NCI-H2029 treated with DMSO at 0.1 percent for 48 hours (cell line): ENCODE measurements around the gene ABHD17A.
"Not testable (repeated sequence)": the region's sequence is repeated elsewhere in the genome, so short reads cannot be mapped to it uniquely, and the experiment has no call there.

Source experiments
- DNase-seq: peaks from one replicate; lab custom pipeline; 2025; lab: John Stamatoyannopoulos, UW

ABHD17A gene

DNA sequence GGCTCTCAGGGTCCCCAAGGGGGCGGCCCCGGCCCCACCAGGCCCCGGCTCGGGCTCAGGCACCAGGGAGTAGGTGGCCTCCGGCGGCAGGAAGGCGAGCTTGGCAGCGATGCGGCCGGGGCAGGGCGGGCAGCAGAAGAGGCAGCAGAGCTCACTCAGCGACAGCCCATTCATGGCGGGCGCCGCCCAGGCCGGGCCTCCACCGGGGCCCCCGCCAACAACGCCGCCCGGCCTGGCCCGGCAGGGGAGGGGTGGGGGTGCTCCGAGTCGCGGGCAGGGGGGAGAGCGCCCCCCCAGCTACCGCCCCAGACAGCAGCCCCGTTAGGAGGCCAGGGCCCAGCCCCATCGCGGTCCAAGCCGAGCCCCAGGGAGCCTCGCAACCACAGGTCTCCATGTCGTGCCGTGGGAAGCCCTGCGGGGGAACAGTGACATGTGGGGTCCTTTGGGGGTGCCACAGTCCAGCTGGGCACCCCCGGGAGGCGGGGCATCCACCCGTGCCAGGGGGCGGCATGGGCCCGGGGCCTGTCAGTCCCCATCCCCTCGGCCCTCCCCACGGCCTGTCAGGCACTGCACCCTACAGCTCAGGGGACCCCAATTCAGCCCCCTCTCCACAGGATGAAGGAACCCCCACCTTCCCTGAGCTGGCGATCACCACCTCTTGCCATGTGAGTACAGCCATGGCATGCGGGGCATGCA, 3.8 kb downstream of the ABHD17A start:
- DNase-seq, result not testable (repeated sequence)

DNA sequence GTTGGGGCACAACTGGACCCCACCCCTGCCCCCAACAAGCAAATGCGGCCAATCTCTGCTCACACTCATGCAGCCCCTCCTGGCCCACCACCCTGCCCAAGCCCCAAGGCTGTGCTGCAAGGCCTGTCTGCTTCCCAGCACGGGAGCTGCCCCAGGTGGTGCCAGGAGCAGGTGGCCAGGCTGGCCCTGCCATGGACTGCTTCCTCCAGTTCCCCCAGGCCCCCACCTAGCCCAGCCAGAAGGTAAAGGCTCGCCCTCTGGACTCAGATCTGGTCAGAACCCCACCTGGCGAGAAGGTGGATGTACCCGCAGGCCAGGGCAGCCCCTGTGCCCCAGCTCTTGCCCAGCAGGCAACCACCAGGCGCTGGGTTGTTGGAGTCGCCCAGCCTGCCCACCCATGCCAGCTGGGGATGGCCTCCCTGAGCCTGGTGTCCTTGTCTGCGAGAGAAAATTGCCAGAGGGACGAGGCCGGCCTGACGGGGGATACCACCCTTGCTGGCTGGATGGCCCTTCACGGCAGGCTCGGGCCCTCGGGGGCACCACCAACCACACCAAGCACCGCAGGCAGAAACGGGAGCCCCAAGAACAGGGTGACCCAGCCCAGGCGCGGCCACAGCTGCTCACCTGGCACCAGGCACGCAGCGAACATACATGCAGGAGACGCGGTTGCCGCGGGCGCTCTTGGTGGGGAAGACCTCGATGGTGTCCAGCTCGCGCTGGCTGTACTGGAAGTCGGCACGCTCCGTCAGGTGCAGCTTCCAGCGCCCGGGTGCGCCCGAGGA, 4.5 kb downstream of the ABHD17A start:
- no peak for DNase-seq

DNA sequence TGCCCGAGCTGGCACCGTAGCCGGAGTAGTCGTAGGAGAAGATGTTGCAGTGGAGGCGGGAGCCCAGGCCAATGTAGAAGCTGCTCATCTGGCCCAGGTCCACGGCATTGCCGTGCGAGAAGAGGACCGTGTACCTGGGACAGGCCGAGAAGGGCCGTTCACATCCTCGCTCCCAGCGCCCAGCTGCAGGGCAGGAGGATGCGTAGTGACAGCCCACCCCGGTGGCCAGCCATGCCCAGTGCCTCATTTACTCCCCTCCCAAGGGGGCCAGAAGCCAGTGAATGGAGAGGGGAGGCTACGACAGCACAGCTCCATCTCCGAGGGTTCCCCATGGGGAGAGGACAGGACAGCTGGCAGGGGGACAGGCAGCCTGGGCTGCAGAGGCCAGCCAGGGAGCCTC, 5.3 kb downstream of the ABHD17A start:
- not testable (repeated sequence) for DNase-seq

DNA sequence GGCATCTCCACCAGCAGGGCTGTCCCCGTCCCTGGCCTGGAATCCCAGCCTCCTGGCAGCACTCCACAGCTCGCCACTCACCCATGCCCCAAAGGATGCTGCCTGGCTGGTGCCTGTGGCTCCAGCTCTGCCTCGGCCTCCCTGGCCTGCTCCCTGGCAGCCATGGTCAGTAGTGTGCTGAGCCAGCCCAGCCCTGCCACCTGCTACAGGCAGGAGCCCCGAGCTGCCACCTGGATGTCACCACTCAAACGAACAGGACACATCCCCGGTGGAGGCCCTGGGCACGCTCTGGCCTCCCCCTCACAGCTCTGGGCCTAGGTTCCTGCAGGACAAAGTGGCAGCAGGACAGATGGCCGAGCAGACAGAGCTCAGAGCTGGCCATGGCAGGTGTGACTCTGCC, 6.7 kb downstream of the ABHD17A start:
- DNase-seq, result not testable (repeated sequence)

DNA sequence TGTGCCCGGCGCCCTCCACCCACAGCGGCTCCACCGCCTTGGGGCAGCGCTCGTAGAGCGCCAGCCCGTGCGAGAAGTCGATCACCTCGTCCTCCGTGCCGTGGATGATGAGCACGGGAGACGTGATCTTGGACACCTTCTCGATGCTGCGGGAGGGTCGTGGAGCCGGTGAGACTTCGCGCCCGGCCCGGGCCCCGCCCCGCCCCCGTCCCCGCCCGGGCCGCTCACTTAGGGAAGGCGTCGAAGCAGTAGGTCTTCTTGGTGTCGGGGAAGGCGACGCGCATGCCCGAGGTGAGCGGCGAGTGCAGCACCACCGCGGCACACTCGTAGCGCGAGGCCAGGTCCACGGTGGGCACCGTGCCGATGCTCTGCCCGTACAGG, 8.0 kb downstream of the ABHD17A start:
- not testable (repeated sequence) for DNase-seq

DNA sequence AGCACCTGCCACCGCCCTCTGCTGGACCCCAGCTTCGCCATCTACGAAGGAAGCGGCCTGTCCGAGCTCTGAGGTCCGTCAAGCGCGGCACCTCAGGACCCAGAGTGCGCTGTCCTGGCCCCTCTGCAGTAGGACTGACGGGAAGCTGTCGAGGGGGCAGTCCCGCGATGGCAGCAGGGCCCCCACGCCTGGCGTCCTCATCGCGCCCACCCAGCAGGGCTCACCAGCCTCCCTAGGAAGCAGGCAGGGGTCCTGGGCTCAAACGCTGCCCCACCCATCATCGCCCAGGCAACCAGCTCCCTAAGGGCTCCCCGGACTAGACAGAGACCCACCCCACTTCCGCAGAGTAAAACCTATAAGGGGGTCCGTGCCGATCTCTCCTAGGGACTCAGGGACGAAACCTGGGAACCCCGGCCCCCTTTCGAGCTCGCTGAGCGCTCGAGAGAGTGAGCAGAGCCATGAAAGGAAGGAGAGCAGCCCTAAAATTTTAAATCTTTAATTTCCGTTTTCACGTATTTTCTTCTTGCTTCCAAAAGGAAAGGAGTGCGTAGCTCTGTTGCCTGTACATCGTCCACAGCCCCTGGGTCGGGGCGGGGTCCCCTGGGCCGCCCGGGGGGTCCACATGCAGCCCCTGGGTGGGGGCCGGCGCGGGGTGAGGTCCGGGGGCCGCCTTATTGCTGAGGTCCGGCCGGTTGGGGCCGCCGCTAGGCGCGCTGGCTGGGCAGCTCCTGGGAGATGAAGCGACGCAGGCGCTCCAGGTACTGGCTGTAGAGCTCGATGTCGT, 8.6 kb downstream of the ABHD17A start:
- not testable (repeated sequence) for DNase-seq

DNA sequence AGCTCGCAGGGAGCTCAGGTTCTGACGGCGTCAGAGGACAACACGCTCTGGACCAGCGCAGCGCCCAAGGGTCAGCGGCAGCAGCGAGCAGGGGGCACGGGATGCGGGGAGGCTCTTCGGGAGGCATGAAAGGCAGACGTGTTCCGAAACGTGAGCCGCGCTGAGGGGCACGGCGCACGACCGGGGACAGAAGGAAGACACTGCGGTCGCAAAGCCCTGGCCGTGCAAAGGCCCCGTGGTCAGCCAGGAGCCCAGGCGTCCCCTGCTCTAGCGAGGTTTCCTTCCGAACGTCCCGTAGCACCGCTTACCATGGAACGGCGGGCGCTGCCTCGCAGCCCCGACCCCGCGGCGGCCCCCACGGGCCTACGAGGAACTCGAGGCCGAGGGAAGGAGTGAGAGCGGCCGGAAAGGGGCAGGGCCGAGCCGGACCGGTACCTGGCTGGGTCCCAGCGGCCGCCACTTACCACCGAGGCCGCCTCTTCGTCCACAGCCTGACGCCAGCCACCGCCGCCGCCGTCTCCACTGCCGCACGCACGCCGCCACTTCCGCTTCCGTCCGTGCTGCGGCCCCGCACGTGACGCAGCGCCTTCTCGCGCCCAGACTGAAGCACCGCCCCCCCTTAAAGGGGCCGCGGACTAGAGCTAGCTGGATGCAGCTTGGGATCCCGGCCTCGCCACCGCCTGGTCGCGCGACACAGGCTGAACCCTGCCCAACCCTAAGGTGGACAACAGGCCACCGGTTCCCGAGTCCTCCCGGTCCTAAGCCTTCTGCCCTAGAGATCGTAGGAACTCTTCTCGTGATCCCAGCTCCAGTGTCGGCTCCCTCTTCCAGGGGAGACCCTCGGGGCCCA, 9.4 kb downstream of the ABHD17A start:
- DNase-seq, result peak; percentile 47

DNA sequence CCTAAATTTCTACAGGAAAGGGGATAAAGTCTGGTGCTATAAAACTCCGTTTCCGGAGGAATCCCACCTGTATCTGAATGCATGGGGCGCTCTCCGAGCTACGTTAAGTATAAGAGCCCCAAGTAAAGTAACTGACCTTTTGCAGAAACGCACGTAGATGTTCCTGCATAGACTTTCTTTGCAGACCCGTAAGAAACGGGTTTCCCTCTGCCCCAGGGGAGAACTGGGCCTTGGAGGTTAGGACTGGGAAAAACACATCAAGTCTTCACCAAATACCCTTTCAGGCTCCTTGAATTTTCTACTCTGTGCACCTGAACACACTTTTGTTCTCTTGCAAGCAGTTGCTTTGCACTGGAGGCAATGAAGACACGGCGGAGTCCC, 10.0 kb downstream of the ABHD17A start:
- not testable (repeated sequence) for DNase-seq

DNA sequence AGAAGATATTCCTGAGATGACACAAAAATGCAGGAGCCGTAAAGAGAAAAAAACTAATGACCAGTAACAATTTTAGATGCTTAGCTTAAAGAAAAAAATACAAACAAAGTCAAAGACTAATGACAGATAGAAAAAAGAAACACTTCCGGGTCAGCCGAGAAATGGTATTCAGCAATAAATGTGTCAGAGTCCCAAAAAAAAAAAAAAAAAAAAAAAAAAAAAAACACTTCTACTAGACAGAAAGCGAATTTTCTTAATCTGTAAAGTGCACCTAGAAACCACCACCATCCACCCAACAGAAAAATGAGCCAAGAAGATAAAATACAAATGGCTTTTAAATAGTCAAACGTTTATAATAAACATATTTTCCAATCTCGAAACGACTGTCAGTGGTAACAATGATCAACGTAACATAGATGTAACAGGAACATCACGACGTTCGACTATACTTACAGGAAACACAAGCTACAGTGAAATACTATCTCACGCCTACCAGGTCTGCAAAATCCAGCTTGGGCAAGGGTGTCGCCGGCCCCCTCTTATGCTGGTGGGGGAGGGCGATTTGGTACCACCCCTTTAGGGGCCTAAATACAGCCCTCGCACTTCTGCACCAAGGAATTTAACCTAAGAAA, 10.6 kb downstream of the ABHD17A start:
- peak; percentile 55 for DNase-seq

DNA sequence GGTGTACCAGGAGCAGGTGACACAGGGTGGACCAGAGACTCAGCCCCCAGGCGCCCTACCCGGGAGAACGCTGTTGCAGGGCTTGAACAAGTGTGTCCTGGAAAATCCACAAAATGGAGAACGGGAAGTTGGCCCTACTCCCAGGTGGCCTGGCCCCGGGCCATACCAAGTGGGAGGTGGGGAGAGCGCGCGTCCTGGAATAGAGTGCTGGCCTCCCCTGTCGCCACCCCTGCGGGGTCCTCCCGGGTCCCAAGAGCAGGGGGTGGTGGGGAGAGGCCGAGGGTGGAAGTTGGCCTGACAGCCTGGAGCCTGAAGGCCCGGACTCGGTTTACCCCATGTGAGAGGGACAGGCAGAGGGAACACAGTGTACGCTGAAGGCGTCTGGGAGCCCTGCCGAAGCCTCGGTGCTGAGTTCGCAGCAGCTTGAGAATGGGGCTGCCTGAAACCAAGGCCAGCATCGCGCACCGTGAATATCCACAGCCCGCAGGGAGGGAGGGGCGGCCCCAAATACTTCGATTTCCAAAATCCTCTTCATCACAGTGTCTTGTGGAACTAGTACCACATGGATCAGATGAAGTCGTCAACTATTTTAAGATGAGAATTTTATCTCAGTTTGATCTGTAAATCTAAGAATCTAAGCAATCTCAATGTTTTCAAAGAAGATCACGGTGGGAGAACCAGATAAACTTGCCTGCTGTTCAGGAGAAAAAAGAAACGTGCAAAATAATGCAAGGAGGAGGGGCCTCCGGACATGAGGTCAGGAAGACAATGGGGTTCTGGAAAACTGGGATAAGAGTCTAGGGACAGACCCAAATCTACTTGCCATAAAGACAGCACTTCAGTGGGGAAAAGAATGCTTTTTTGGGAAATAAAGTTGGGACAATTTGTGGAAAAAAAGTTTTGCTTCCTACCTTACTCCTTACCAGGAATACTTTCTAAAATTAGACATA, 11.5 kb downstream of the ABHD17A start:
- peak; percentile 46 for DNase-seq

DNA sequence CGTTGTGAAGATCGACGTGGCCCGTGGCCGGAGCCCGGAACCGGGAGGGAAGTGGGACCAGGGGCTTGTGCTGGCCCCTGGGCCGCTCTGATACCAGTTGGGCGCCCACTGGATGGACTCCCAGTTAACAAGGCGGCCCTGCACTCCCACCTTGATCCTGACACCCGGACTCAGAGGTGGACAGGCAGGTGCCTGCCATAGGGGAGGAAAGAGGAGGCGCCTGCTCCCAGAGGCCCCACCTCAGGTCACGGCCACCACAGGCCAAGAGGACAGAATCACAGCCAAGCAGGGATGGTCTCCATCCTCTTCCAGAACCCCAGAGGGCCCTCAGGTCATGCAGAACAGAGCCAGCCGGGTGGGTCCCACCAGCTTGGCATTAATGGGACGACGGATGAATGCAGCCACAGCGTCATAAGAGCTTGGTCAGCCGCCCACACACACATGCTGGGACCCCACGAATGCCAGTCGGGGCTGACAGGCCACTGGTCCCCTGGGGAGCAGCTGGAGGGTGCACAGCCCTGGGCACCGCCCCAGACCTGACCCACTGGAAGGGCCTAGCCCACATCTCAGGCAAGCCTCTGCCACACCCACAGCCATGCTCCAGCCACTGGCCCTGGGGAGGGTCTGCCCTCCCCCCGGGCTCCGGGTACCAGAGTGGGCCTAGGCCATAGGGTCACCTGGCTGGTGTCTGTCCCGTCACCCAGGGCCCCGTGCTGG, 12.3 kb downstream of the ABHD17A start:
- DNase-seq, result no peak

DNA sequence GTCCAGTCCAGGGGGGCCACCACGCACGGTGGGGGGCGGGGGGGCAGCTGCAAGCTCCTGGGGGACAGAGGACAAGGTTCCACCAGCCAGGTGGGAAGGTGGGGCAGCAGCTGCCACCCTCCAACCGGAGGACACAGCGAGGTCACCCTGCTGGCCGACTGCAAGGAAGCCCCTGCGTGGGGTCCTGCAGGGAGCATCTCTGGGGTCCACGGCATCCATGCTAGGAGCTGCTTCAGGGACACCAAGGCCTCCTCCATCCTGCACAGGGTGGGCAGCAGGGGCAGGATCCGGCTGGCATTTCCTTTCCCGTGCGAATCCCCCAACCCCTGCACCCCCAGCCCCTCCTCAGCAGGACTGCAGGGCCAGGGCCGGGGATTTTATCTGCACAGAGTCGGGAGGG, 13.7 kb downstream of the ABHD17A start:
- DNase-seq, result no peak

DNA sequence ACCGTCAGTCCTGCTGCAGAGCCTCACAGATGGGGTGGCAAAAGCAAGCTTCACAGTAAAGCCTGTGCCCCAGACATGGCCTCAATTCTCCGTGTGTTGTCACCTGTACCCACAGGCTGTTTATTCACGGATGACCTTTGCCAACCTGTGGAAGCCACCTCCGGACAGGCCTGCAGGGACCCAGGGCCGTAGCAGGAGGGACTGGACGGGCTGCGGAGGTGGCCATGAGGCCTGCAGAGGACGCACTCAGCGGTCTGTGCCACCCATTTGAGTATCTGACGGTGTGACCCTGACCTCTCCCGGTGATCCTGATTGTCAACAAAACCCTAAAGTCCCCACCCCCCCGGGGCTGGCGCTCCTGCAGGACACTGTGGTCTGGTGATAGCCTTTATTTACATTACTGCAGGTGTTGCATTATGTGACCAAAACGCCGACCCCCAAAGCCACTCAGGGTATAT, 14.1 kb downstream of the ABHD17A start:
- no peak for DNase-seq

DNA sequence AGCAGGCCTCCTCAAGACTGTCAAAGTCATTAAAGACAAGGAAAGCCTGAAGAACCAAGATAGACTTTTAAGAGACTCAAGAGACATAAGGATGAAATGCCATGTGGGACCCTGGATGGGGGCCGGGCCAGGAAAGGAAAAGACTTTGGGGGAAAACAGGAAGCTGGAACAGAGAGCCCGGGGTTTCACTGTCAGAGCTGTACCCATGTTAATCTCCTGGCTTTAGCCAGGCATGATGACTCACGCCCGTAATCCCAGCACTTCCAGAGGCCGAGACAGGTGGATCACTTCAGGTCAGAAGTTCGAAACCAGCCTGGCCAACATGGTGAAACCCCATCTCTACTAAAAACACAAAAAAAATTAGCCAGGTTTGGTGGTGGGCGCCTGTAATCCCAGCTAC, 16.3 kb downstream of the ABHD17A start:
- no peak for DNase-seq

DNA sequence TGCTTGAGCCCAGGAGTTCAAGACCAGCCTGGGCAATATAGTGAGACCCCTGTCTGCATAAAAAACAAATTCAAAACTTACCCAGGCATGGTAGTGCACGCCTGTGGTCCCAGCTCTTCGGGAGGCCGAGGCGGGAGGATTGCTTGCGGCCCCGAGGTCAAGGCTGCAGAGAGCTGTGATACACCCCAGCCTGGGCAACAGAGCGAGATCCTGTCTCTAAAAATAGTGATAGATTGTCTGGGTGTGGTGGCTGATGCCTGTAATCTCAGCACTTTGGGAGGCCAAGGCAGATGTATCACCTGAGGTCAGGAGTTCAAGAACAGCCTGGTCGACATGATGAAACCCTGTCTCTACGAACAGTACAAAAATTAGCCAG, 18.0 kb downstream of the ABHD17A start:
- no peak for DNase-seq

DNA sequence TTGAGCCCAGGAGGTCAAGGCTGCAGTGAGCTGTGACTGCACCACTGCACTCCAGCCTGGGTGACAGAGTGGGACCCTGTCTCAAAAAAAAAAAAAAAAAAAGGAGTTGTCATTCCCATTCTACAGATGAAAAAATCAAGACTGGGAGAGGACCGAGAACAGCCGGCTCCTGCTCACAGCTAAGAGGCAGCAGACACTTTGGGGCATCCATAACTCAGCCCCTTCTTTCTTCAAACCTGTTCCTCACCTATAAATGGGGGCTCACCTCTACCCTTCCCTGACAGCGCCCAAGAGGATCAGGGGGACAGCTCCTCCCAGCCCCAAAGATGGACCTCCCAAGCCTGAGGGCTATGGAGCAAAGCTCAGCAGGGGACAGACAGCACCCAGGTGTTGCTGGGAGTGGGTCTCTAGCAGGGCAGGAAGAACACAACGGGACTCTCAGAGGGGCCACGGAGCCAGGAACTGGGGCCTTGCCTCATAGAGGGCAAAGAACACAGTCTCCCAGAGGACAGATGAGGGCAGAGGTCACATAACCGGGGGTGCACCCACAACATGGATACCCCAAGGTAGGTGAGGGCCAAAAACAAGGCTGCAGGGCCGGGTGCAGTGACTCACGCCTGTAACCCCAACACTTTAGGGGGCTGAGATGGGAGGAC, 18.5 kb downstream of the ABHD17A start:
- DNase-seq, result no peak

DNA sequence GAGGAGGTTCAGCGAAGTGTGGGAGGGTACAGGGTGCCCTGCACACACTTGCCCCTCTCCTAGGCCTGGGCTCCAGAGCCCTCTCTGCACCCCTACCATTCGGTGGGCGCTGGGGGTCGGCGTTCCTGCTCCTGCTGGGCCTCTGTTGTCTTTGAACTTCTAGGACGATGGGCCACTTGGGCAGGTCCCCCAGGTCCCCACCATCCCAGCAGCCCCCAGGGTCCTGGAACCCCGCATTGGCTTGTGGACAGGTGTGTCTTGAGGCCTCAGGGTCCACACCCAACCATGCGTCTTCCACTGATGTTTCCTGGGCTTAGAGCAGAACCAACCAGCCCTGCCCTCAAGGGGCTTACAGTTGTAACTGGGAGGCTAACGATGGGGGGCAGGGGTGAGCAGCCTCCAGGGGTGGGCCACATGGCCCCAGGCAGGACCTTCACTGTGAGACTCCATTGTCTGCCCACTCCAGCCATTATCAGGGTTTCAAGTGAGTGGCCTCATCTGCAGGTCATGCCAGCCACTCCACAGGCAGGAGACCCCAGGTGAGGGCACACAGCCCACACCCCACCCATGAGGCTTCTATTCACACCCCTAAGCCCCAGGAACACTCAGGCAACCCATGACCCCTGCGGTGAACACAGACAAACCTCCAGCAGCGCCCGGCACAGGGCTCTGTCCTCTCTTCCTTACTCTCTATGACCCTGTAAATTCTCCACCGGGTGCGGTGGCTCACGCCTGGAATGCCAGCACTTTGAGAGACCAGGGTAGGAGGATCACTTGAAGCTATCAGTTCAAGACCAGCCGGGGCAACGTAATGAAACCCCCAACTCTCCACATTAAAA, 19.9 kb downstream of the ABHD17A start:
- no peak for DNase-seq
